HG03039 (cell line): ENCODE measurements around the gene ARHGAP8.

Experiments used
- ATAC-seq: cut with Tn5 transposase; IDR thresholded peaks from one replicate; pipeline ENCODE4 v1.9.1; 2021; ENCODE audit warnings: mild to moderate bottlenecking, moderate library complexity; ENCODE audit not compliant: unreplicated experiment

Gene ARHGAP8

GRCh38 chr22:44752285-44753188 is at the start of gene ARHGAP8:
TSS of gene ARHGAP8 (plus strand) at chr22:44752575. CDS start at chr22:44786528, 33,953 bp downstream.
- no peak for ATAC-seq

DNA sequence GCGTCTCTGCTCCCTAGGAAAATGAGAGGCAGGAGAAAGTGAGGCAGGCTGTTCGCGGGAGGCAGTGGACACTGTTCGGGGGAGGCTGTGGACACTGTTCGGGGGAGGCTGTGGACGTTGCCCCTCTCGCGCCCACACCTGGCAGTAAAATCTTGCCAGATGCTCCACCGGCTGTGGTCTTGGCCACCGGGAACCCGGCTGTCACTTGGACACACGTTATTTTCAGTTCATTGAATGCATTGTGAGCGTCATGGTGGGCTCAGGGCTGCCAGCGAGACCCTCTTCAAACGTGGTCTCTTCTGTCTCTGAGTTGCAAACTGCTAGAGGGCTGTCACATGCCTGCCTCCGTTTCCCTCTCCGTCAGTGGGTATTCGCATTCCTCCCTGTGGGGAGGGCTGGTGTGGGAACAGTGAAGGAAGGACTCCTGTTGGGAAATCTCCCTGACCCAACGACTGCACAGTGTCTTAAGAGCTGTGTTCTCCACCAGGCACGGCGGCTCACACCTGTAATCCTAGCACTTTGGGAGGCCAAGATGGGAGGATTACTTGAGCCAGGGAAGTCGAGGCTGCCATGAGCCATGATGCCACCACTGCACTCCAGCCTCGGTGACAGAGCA is 49.0 kb upstream of the ARHGAP8 start:
- ATAC-seq = no peak

- no peak for ATAC-seq
These were observed 48.0 kb upstream of the ARHGAP8 start for GRCh38 chr22:44704159-44705021.

- ATAC-seq = no peak
These were observed 47.4 kb upstream of the ARHGAP8 start for GRCh38 chr22:44705022-44705297.

DNA sequence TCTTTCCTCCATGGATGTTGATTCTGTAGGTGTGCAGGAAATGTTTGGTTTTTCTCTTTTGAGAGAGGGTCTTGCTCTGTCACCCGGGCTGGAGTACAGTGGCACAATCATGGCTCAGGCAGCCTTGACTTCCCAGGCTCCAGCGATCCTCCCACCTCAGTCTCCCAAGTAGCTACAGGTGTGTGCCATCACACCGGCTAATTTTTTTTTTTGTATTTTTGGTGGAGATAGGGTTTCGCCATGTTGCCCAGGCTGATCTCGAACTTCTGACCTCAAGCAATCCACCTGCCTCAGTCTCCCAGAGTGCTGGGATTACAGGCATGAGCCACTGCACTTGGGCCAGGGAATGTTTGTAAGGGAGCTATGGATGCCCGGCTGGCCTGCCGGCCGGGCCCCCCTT is 45.9 kb upstream of the ARHGAP8 start:
- no peak for ATAC-seq

DNA sequence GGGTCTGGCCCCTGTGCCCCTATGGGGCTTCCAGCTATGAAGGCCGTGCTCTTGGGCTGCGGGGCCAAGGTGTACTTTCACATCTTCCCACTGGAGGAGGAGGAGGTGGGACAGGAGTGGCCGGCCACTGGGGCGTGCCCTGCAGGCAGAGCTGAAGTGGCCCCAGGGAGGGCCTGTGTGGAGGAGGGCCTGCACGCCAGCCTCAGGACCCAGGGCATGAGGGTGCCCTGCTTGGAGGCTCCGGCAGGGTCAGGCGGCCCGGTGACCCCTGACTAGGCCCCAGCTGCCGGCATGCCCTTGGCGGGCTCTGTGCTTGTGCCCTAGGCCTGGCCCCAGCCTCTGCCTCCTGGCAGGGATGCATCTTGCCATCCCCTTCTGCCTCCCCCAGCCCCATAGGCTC is 45.2 kb upstream of the ARHGAP8 start:
- ATAC-seq = no peak

DNA sequence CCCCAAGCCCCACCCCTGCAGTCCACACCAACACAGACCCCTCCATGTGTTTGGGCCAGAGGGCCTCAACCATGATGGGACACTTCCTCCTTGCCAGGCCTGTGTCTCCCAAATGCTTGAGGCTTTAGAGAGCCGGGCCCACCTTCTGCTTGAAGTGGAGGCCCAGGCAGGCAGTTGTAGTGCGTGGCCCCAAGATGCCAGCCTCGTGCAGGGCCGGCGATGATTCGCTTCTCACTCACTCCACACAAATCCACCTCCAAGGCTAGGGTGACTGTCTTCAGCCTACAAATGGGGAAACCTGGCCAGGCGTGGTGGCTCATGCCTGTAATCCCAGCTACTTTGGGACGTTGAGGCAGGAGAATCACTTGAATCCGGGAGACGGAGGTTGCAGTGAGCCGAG is 44.6 kb upstream of the ARHGAP8 start:
- no peak for ATAC-seq

DNA sequence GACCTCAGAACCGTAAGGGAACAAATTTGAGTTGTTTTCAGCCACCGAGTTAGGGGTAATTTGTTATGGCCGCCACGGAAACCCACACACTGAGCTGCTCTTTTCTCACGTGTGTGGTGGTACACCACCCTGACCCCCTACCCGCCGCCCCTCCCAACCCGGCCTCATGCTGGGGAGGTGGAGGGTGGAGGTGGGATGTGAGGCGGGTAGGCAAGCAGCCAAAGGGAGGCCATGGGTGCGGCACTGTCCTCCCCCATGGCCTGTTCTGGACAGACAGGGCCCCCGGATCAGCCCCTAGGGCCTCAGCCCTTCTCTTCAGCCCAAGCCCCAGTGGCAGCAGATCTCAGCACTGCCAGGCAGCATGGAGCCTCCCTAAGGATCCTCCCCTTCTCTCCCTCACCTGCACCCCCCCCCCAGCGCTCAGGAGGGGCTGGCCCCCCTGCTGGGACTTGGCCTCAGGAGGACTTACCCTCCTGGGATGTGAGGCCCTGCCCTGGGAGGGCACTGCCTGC is 42.4 kb upstream of the ARHGAP8 start:
- no peak for ATAC-seq

DNA sequence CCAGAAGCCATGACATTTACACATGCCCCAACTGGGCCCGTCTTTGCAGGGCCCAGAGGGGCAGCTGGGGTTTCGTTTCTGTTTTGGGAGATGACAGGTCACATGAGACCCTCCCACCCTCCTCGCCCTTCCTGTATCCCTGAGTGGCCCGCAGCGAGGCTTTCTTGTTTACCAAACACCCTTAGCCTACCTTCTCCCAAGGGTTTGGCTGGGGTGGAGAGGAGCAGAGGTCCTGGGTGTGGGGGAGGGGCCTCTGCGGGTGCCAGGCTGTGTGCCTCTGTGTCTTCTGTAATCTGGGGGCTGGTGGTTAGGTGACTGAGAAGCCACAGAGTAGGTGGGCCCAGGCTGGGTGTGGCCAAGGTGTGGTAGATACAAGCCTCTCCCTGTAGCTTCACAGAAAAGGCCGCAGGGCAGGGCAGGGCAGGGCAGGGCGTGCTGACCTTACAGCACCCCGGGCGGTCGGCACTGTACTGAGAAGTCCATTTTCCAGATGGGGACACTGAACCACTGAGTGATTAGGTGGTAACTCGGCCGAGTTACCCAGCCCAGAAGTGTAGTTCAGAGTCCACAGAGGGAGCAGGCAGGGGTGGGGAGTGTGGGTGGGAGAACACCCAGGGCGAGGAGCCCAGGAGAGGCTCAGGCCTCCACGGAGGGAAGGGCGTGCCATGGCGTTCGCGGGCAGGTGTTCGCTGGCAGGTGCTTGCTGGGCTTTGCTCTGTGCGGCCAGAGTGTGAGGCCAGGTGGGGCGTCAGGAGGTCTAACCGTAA is 41.7 kb upstream of the ARHGAP8 start:
- no peak for ATAC-seq

GRCh38 chr22:44711241-44711560 is 41.2 kb upstream of the ARHGAP8 start:
- no peak for ATAC-seq

GRCh38 chr22:44711690-44712555 is 40.5 kb upstream of the ARHGAP8 start:
- ATAC-seq = no peak

GRCh38 chr22:44712962-44713361 is 39.4 kb upstream of the ARHGAP8 start:
- no peak for ATAC-seq

GRCh38 chr22:44714703-44715350 is 37.5 kb upstream of the ARHGAP8 start:
- no peak for ATAC-seq

DNA sequence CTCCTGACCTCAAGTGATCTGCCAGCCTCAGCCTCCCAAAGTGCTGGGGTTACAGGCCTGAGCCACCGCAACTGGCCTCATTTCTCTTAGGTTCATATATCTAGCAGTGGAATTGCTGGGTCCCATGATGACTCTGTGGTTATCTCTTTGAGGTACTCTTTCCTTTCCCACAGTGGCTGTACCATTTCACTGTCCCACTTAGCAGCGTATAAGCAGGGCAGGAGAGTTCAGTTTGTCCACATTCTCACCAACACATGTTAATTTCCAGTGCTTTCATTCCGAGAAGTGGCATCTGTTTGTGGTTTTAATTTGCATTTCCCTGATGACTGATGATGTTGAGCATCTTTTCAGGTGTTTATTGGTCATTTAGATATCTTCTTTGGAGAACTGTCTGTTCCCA is 34.0 kb upstream of the ARHGAP8 start:
- no peak for ATAC-seq

DNA sequence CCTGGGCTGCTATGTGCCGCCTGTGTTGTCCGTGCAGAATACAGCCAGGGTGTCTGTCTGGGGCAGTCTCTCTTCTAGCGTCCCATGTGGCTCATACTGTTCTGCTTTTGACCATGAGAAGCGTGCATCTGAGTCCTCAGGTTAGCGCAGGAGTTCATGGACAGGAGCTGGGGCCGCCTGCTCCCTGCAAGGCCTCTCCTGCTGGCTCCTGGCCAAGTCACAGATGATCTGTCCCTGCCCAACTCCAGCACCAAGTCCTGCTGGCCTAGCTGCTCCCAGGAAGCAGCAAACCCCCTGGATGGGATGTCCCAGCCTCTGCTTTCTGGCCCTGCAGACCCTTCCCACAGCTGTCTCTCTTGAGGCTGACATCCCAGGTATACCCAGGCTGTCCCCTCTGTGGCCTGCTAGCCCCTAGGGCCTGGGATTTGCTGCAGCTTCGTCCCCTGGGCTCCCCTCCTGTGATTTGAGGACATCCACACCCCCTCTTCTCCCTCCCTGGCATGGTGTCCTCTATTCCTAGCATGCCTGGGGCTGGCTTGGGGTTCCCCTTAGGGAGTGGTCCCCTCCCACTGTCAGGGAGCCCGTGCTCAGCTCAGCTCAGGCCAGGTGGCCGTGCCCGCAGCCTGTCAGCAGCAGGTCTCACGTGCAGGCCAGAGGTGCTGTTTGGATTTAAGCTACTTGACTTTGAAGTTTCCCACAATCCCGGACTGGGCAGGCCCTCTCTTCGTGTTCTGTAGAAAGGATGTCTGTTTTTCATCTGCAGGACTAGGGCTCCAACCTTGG is 32.6 kb upstream of the ARHGAP8 start:
- no peak for ATAC-seq

DNA sequence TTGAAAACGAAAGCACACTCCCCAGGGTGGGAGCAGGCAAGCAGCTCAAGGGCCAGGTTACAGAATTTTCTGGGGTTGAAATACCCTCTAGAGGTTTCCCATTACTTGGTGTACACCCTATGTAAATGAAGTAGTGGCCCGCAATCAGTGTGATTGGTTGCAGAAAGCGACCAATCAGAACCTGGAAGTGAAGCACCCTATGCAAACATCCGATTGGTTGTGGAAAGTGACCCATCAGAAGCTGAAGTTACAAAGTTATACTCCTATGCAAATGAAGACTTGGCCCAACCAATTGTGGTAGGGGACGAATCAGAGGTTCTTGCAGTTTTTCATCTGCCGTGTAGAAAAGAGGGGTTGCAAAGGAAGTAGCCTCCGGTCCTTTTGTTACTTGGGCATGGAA is 31.2 kb upstream of the ARHGAP8 start:
- ATAC-seq = no peak

- ATAC-seq = no peak
These were observed 29.8 kb upstream of the ARHGAP8 start for GRCh38 chr22:44722611-44723010.

GRCh38 chr22:44723801-44724200 is 28.6 kb upstream of the ARHGAP8 start:
- no peak for ATAC-seq

DNA sequence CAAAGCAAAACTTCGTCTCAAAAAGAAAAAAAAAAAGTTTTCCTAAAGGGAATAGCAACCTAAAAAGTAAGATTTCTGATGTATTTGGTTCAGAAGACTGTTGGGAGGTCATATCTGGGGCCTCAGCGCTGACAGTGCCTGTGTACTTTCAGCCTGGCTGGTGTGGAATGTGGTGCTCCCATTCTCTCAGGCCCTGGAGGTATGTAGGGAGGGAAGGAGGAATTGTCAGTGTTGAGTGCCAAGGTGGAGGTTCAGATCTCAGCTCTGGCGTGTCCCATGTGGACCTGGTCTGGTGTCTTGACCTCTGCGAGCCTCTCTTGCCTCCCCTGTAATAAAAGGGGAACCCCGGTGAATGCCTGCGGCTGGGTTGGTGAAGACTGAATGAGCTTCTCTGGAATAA is 28.0 kb upstream of the ARHGAP8 start:
- ATAC-seq = no peak
